ENCODE measurements around the gene HYAL2.

HYAL2 gene

GRCh38 chr3:50357481-50357880 lies 34.9 kb upstream of the HYAL2 start:
- H3K27ac ChIP-seq = no peak overlapping the region
- H3K9me3 ChIP-seq (ENCODE audit: severe bottlenecking) = no peaks in the 10 kb centered on the region
- TF ChIP-seq CTCF (IDR thresholded peaks at IDR 0.05; ENCODE audit: low read depth, low read length) = no peak
- H3K4me3 ChIP-seq (ENCODE audit: low read depth, low read length) = no peak overlapping the region
- H3K27me3 ChIP-seq (ENCODE audit: insufficient read depth, low read depth, severe bottlenecking) = no peaks in the 10 kb centered on the region
- H3K36me3 ChIP-seq = peaks cover 54% of the 10 kb centered on the region
- DNase-seq = no peak

GRCh38 chr3:50356553-50356952 lies 34.0 kb upstream of the HYAL2 start:
- H3K9me3 ChIP-seq (ENCODE audit: severe bottlenecking) = no peaks in the 10 kb centered on the region
- no peak overlapping the region for H3K4me3 ChIP-seq (ENCODE audit: low read depth, low read length)
- H3K27me3 ChIP-seq (ENCODE audit: insufficient read depth, low read depth, severe bottlenecking) = no peaks in the 10 kb centered on the region
- H3K27ac ChIP-seq = no peak overlapping the region
- DNase-seq = no peak
- TF ChIP-seq CTCF (IDR thresholded peaks at IDR 0.05; ENCODE audit: low read depth, low read length) = no peak
- peaks cover 54% of the 10 kb centered on the region for H3K36me3 ChIP-seq

- H3K27me3 ChIP-seq (ENCODE audit: insufficient read depth, low read depth, severe bottlenecking) = no peaks in the 10 kb centered on the region
- H3K9me3 ChIP-seq (ENCODE audit: severe bottlenecking) = no peaks in the 10 kb centered on the region
- H3K27ac ChIP-seq = no peak overlapping the region
- no peak overlapping the region for H3K4me3 ChIP-seq (ENCODE audit: low read depth, low read length)
- DNase-seq = no peak
- peak; percentile 44 for TF ChIP-seq CTCF (IDR thresholded peaks at IDR 0.05; ENCODE audit: low read depth, low read length)
- peaks cover 54% of the 10 kb centered on the region for H3K36me3 ChIP-seq
Observed at GRCh38 chr3:50355829-50356552, 33.4 kb upstream of the HYAL2 start.

GRCh38 chr3:50354850-50355249 lies 32.3 kb upstream of the HYAL2 start:
- H3K9me3 ChIP-seq (ENCODE audit: severe bottlenecking) = no peaks in the 10 kb centered on the region
- no peak overlapping the region for H3K4me3 ChIP-seq (ENCODE audit: low read depth, low read length)
- no peak for DNase-seq
- H3K27me3 ChIP-seq (ENCODE audit: insufficient read depth, low read depth, severe bottlenecking) = no peaks in the 10 kb centered on the region
- peaks cover 54% of the 10 kb centered on the region for H3K36me3 ChIP-seq
- no peak for TF ChIP-seq CTCF (IDR thresholded peaks at IDR 0.05; ENCODE audit: low read depth, low read length)
- H3K27ac ChIP-seq = no peak overlapping the region

- no peak overlapping the region for H3K27ac ChIP-seq
- H3K9me3 ChIP-seq (ENCODE audit: severe bottlenecking) = no peaks in the 10 kb centered on the region
- H3K4me3 ChIP-seq (ENCODE audit: low read depth, low read length) = no peak overlapping the region
- no peaks in the 10 kb centered on the region for H3K27me3 ChIP-seq (ENCODE audit: insufficient read depth, low read depth, severe bottlenecking)
- H3K36me3 ChIP-seq = peaks cover 58% of the 10 kb centered on the region
- no peak for TF ChIP-seq CTCF (IDR thresholded peaks at IDR 0.05; ENCODE audit: low read depth, low read length)
- DNase-seq = no peak
Observed at GRCh38 chr3:50354186-50354764, 31.7 kb upstream of the HYAL2 start.

All from WERI-Rb-1 (cell line).